H9 (cell line): ENCODE results near the gene SURF4. TPM values are rescaled to one million over a fixed set of nuclear protein-coding genes. Genes with fewer than 3 reads are reported as not detected.

Source experiments
- DNase-seq: peaks from one replicate; pipeline ENCODE4 v3.0.0-alpha.2; 2017
- H2AFZ ChIP-seq: one replicate; pipeline ENCODE4 v1.6.1; 2013; ENCODE audit warnings: mild to moderate bottlenecking, low read length, control low read depth, moderate library complexity
- H2AK5ac ChIP-seq: 2 replicates; pipeline ENCODE4 v1.6.1; 2013; ENCODE audit warnings: low read length, control low read depth, mixed read lengths; ENCODE audit not compliant: insufficient read length
- H2BK120ac ChIP-seq: one replicate; pipeline ENCODE4 v1.6.1; 2013; ENCODE audit warnings: low read depth, mild to moderate bottlenecking, low read length, control low read depth, inconsistent platforms; ENCODE audit not compliant: poor library complexity, severe bottlenecking
- H2BK12ac ChIP-seq: 2 replicates; pipeline ENCODE4 v1.6.1; 2013; ENCODE audit warnings: low read length, control low read depth, mixed read lengths, low read depth; ENCODE audit not compliant: insufficient read length
- H2BK15ac ChIP-seq: 2 replicates; pipeline ENCODE4 v1.6.1; 2013; ENCODE audit warnings: low read depth, low read length, control low read depth
- H2BK20ac ChIP-seq: one replicate; pipeline ENCODE4 v1.6.1; 2013; ENCODE audit warnings: low read depth, mild to moderate bottlenecking, low read length, control low read depth, inconsistent platforms; ENCODE audit not compliant: poor library complexity, severe bottlenecking
- H2BK5ac ChIP-seq: 2 replicates; pipeline ENCODE4 v1.6.1; 2013; ENCODE audit warnings: low read length, control low read depth, mixed read lengths; ENCODE audit not compliant: insufficient read length
- H3K14ac ChIP-seq: 2 replicates; pipeline ENCODE4 v1.6.1; 2013; ENCODE audit warnings: low read length, control low read depth; ENCODE audit not compliant: insufficient read depth
- H3K18ac ChIP-seq: 2 replicates; pipeline ENCODE4 v1.6.1; 2013; ENCODE audit warnings: low read depth, mild to moderate bottlenecking, mixed read lengths, low read length, control low read depth; ENCODE audit not compliant: insufficient read length
- H3K23ac ChIP-seq: 2 replicates; pipeline ENCODE4 v1.6.1; 2013; ENCODE audit warnings: low read length, control low read depth, mixed read lengths, low read depth; ENCODE audit not compliant: insufficient read length
- H3K23me2 ChIP-seq: 2 replicates; pipeline ENCODE4 v1.6.1; 2013; ENCODE audit warnings: low read depth, mild to moderate bottlenecking, mixed read lengths, low read length, control low read depth; ENCODE audit not compliant: insufficient read length, poor library complexity, severe bottlenecking
- H3K27ac ChIP-seq: 2 replicates; pipeline ENCODE4 v1.5.1; 2013; ENCODE audit warnings: low read length, control low read depth, mixed read lengths, low read depth; ENCODE audit not compliant: insufficient read length
- H3K27me3 ChIP-seq: 2 replicates; pipeline ENCODE4 v1.6.1; 2013; ENCODE audit warnings: low read length, control low read depth, inconsistent platforms; ENCODE audit not compliant: insufficient read depth
- H3K4ac ChIP-seq: 2 replicates; pipeline ENCODE4 v1.6.1; 2013; ENCODE audit warnings: low read depth, mild to moderate bottlenecking, control low read depth, inconsistent platforms, low read length, moderate library complexity
- H3K4me1 ChIP-seq: 2 replicates; pipeline ENCODE4 v1.6.1; 2013; ENCODE audit warnings: low read length, control low read depth, inconsistent platforms; ENCODE audit not compliant: insufficient read depth
- H3K4me2 ChIP-seq: 2 replicates; pipeline ENCODE4 v1.6.1; 2013; ENCODE audit warnings: low read length, control low read depth, mixed read lengths; ENCODE audit not compliant: insufficient read length, insufficient read depth
- H3K56ac ChIP-seq: 2 replicates; pipeline ENCODE4 v1.6.1; 2013; ENCODE audit warnings: low read depth, mild to moderate bottlenecking, mixed read lengths, low read length, control low read depth; ENCODE audit not compliant: insufficient read length
- H3K79me1 ChIP-seq: 2 replicates; pipeline ENCODE4 v1.6.1; 2013; ENCODE audit warnings: low read depth, mild to moderate bottlenecking, moderate library complexity, low read length, control low read depth, inconsistent platforms; ENCODE audit not compliant: insufficient read depth, poor library complexity, severe bottlenecking
- H3K79me2 ChIP-seq: 2 replicates; pipeline ENCODE4 v1.6.1; 2013; ENCODE audit warnings: low read length, control low read depth, inconsistent platforms; ENCODE audit not compliant: insufficient read depth
- H3K9ac ChIP-seq: 2 replicates; pipeline ENCODE4 v1.6.1; 2013; ENCODE audit warnings: low read length, control low read depth, mixed read lengths; ENCODE audit not compliant: insufficient read length; ENCODE audit errors: extremely low read depth
- H3K9me3 ChIP-seq: one replicate; pipeline ENCODE4 v1.6.1; 2013; ENCODE audit warnings: low read depth, low read length, inconsistent platforms; ENCODE audit not compliant: control insufficient read depth
- H3T11ph ChIP-seq: one replicate; pipeline ENCODE4 v1.6.1; 2013; ENCODE audit warnings: mild to moderate bottlenecking, low read length, control low read depth, inconsistent platforms
- H4K20me1 ChIP-seq: one replicate; pipeline ENCODE4 v1.6.1; 2013; ENCODE audit not compliant: control insufficient read depth, insufficient read length, insufficient read depth
- H4K5ac ChIP-seq: 2 replicates; pipeline ENCODE4 v1.6.1; 2013; ENCODE audit warnings: low read depth, mild to moderate bottlenecking, mixed read lengths, low read length, control low read depth; ENCODE audit not compliant: insufficient read length
- H4K8ac ChIP-seq: replicated peaks from 2 replicates; pipeline ENCODE4 v1.6.1; 2013; ENCODE audit warnings: low read length, control low read depth, mixed read lengths, low read depth; ENCODE audit not compliant: insufficient read length
- H4K91ac ChIP-seq: 2 replicates; pipeline ENCODE4 v1.6.1; 2013; ENCODE audit warnings: low read depth, mild to moderate bottlenecking, moderate library complexity, mixed read lengths, low read length, control low read depth; ENCODE audit not compliant: insufficient read length
- H3K27ac Mint-ChIP-seq, 3 experiments: 2 replicates in 2 of 3; 3 replicates in 1 of 3; pipeline ENCODE4 v1.8.0; 2020 to 2021; ENCODE audit warnings: mixed read lengths in 3 of 3, mild to moderate bottlenecking in 1 of 3, moderate library complexity in 1 of 3
- H3K27me3 Mint-ChIP-seq: 2 replicates; pipeline ENCODE4 v1.8.0; 2021; ENCODE audit warnings: low read depth, mild to moderate bottlenecking, moderate library complexity, mixed read lengths
- H3K36me3 Mint-ChIP-seq, 3 experiments: 2 replicates in 2 of 3; 3 replicates in 1 of 3; pipeline ENCODE4 v1.8.0; 2020 to 2021; ENCODE audit warnings: low read depth in 3 of 3, mixed read lengths in 3 of 3; ENCODE audit not compliant: insufficient read depth in 1 of 3
- H3K4me1 Mint-ChIP-seq, 2 experiments: 2 replicates each; pipeline ENCODE4 v1.8.0; 2020; ENCODE audit warnings: mixed read lengths in 2 of 2
- H3K4me3 Mint-ChIP-seq, 2 experiments: 2 replicates in 1 of 2; 3 replicates in 1 of 2; pipeline ENCODE4 v1.8.0; 2020 to 2021; ENCODE audit warnings: mild to moderate bottlenecking in 2 of 2, mixed read lengths in 2 of 2, moderate library complexity in 1 of 2
- H3K9me3 Mint-ChIP-seq, 2 experiments: 2 replicates in 1 of 2; 3 replicates in 1 of 2; pipeline ENCODE4 v1.8.0; 2020; ENCODE audit warnings: mild to moderate bottlenecking in 2 of 2, mixed read lengths in 2 of 2, moderate library complexity in 1 of 2
- CTCF ChIP-seq: fragments of 200-600 bp; sonication (generic); conservative IDR thresholded peaks from 3 replicates; pipeline ENCODE4 v1.8.0; 2021; ENCODE audit warnings: antibody characterized with exemption, mild to moderate bottlenecking
- WGBS: extraction: QIAGEN DNeasy Blood & Tissue Kit; methylation state at CpG from one replicate; pipeline ENCODE4 v1.1.7; 2013; ENCODE audit warnings: missing lambda C conversion rate, low lambda C conversion rate, mixed read lengths; ENCODE audit not compliant: insufficient read length; ENCODE audit errors: extremely low coverage; 5-methylcytosine and 5-hydroxymethylcytosine counted together
- total RNA-seq: library from RNA; stranded (reverse); gene quantifications from 2 replicates; pipeline ENCODE4 v1.2.1, GENCODE V29; 2021

SURF4 gene
- total RNA-seq, 1 experiment from 2014 or later = 146 TPM

GRCh38 chr9:133374612-133375115, 1.2 kb downstream of the SURF4 start:
- H3K14ac ChIP-seq = no peak overlapping the region
- no peaks in the 10 kb centered on the region for H4K20me1 ChIP-seq
- no peak overlapping the region for H4K8ac ChIP-seq
- TF ChIP-seq CTCF = no peak
- no peak overlapping the region for H3K27ac ChIP-seq
- no peak overlapping the region for H2BK20ac ChIP-seq
- H3K27me3 Mint-ChIP-seq = peaks cover 30% of the 10 kb centered on the region
- H3K79me1 ChIP-seq = peaks cover 16% of the 10 kb centered on the region
- no peak overlapping the region for H3K4ac ChIP-seq
- no peak overlapping the region for H2BK15ac ChIP-seq
- no peak overlapping the region for H3T11ph ChIP-seq
- no peak for DNase-seq
- peaks cover 3 to 4% of the 10 kb centered on the region in 2 experiments; a peak in 3 of 5 replicates for H3K9me3 Mint-ChIP-seq
- no CpG with 5 or more reads among the region's 12 CpGs for WGBS
- H3K18ac ChIP-seq = no peak overlapping the region
- H3K79me2 ChIP-seq = peaks cover 42% of the 10 kb centered on the region; the same call in 1 of the 2 replicates
- peaks cover 19 to 42% (median 33%) of the 10 kb centered on the region in 3 experiments; a peak in 6 of 7 replicates for H3K36me3 Mint-ChIP-seq
- H3K9ac ChIP-seq = peak overlapping the region; percentile 75
- H4K5ac ChIP-seq = no peak overlapping the region
- H3K4me1 Mint-ChIP-seq = peaks cover 11 to 13% of the 10 kb centered on the region in 2 experiments
- no peak overlapping the region for H2AFZ ChIP-seq
- peak overlapping the region; percentile 82 to 97 (median 95); a peak in 5 of 7 replicates for H3K27ac Mint-ChIP-seq
- peak overlapping the region; percentile 98 for H3K4me2 ChIP-seq
- no peak overlapping the region for H3K23ac ChIP-seq
- no peaks in the 10 kb centered on the region for H3K27me3 ChIP-seq
- H3K4me3 Mint-ChIP-seq = peak overlapping the region; percentile 95 to 98
- peaks cover 6% of the 10 kb centered on the region for H3K23me2 ChIP-seq
- H2AK5ac ChIP-seq = no peak overlapping the region
- H2BK5ac ChIP-seq = no peak overlapping the region
- H3K9me3 ChIP-seq = no peaks in the 10 kb centered on the region
- no peaks in the 10 kb centered on the region for H3K4me1 ChIP-seq
- no peak overlapping the region for H2BK120ac ChIP-seq
- no peak overlapping the region for H2BK12ac ChIP-seq
- no peak overlapping the region for H4K91ac ChIP-seq
- no peak overlapping the region for H3K56ac ChIP-seq
